ENCODE measurements around the gene ATP6V1G3.

Gene ATP6V1G3

GRCh38 chr1:198535631-198536030 lies 4.8 kb downstream of the ATP6V1G3 start:
- Histone ChIP-seq H3K79me2 (ENCODE audit: insufficient read depth, low read length) (peaks cover 14% of the 10 kb centered on the region; the same call in 1 of the 2 replicates), H3K9me2 (replicated peaks; ENCODE audit: insufficient read depth, low read length) (no peaks in the 10 kb centered on the region), H3K9me3 (ENCODE audit: insufficient read depth, low read length) (no peaks in the 10 kb centered on the region), H3K27me3 (ENCODE audit: low read length) (no peaks in the 10 kb centered on the region), H2AFZ (ENCODE audit: low read depth, low read length, severe bottlenecking) (peak overlapping the region; percentile 29), H3K9ac (ENCODE audit: low read length) (peak overlapping the region; percentile 61), H3K4me3 (ENCODE audit: insufficient read depth, low read length, poor library complexity, severe bottlenecking) (peak overlapping the region; percentile 52), H3K4me2 (ENCODE audit: low read depth, low read length, poor library complexity, severe bottlenecking) (peak overlapping the region; percentile 97), H3K36me3 (ENCODE audit: low read length) (no peaks in the 10 kb centered on the region), H3F3A (ENCODE audit: insufficient read depth) (peaks cover 35% of the 10 kb centered on the region), H4K20me1 (ENCODE audit: low read depth, low read length) (no peaks in the 10 kb centered on the region), H3K27ac (ENCODE audit: low read depth, low read length) (peak overlapping the region; percentile 89)
- TF ChIP-seq EZH2phosphoT487 (conservative IDR thresholded peaks at IDR 0.05; ENCODE audit: low read length): no peak
- TF ChIP-seq, protein P1, sequence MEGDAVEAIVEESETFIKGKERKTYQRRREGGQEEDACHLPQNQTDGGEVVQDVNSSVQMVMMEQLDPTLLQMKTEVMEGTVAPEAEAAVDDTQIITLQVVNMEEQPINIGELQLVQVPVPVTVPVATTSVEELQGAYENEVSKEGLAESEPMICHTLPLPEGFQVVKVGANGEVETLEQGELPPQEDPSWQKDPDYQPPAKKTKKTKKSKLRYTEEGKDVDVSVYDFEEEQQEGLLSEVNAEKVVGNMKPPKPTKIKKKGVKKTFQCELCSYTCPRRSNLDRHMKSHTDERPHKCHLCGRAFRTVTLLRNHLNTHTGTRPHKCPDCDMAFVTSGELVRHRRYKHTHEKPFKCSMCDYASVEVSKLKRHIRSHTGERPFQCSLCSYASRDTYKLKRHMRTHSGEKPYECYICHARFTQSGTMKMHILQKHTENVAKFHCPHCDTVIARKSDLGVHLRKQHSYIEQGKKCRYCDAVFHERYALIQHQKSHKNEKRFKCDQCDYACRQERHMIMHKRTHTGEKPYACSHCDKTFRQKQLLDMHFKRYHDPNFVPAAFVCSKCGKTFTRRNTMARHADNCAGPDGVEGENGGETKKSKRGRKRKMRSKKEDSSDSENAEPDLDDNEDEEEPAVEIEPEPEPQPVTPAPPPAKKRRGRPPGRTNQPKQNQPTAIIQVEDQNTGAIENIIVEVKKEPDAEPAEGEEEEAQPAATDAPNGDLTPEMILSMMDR (IDR thresholded peaks at IDR 0.05; ENCODE audit: insufficient read depth, low read length, poor library complexity, severe bottlenecking): no peak

DNA sequence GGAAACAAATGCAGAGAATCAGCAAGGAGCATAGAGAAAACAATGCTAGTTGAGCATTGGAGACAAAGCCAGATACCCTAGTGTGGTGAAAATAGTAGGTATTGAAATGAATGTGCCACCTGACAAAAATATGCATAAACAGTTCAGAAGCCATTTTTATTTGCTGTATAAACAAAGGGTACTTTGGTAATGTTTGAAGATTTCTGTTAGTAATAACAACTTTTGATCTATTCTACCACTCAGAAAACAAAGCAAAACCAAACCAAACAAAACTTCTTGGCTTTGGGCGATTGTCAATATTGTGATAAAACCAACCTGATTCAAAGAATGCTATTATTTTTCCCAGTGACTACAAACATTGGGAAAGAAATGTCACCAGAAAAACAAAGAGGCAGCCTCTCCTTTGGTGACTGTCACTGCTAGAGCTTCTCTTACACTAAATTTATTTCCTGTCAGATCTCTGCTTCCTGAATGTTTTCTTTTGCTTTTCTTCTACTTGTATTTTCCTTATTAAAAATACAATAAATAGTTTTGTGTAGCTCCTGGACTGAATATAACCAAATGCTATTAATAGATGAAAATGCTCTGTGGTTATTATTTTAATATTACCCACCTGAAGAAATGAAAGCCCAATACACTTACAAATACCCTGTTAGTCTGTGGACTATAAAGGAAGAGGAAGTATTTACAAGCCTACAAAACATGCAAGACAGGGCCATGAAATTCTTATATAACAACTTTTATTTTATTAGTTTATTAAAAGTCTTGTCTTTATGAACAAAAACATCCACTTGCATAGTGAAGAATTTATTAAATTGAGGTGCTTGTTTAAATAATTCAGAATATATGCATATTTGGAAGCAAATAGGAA lies 5.7 kb downstream of the ATP6V1G3 start:
- no peaks in the 10 kb centered on the region for H3K36me3 ChIP-seq (ENCODE audit: low read length)
- H4K20me1 ChIP-seq (ENCODE audit: low read depth, low read length): no peaks in the 10 kb centered on the region
- H3F3A ChIP-seq (ENCODE audit: insufficient read depth): peaks cover 32% of the 10 kb centered on the region
- H3K9me3 ChIP-seq (ENCODE audit: insufficient read depth, low read length): no peaks in the 10 kb centered on the region
- no peaks in the 10 kb centered on the region for H3K9me2 ChIP-seq (replicated peaks; ENCODE audit: insufficient read depth, low read length)
- peak overlapping the region; percentile 61 for H3K9ac ChIP-seq (ENCODE audit: low read length)
- peak overlapping the region; percentile 89 for H3K27ac ChIP-seq (ENCODE audit: low read depth, low read length)
- H3K4me2 ChIP-seq (ENCODE audit: low read depth, low read length, poor library complexity, severe bottlenecking): peak overlapping the region; percentile 97
- peaks cover 14% of the 10 kb centered on the region; the same call in 1 of the 2 replicates for H3K79me2 ChIP-seq (ENCODE audit: insufficient read depth, low read length)
- no peaks in the 10 kb centered on the region for H3K27me3 ChIP-seq (ENCODE audit: low read length)
- TF ChIP-seq, protein P1 (IDR thresholded peaks at IDR 0.05; ENCODE audit: insufficient read depth, low read length, poor library complexity, severe bottlenecking): no peak
- no peak for TF ChIP-seq EZH2phosphoT487 (conservative IDR thresholded peaks at IDR 0.05; ENCODE audit: low read length)
- H2AFZ ChIP-seq (ENCODE audit: low read depth, low read length, severe bottlenecking): peak overlapping the region; percentile 29
- peak overlapping the region; percentile 52 for H3K4me3 ChIP-seq (ENCODE audit: insufficient read depth, low read length, poor library complexity, severe bottlenecking)

DNA sequence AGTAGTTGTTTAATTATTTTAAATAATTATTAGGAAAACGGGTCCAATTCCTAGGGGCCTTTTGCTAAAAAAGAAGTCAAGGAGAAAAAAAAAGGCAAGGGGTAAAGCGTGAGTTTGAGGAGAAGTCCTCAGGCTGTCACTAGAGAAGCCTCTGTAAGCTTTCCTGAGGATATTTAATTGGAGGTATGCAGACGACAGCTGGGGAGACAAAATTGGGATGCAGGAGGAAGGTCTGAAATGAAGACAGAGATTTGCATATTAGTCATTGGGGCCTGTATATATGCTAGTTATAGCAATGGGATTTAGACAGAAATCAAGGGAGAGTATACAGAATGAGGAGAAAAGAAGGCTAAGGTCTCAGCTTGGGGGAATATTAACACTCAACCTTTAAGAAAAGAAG lies 8.6 kb downstream of the ATP6V1G3 start:
- peaks cover 6% of the 10 kb centered on the region; the same call in 1 of the 2 replicates for H3K79me2 ChIP-seq (ENCODE audit: insufficient read depth, low read length)
- H3K27ac ChIP-seq (ENCODE audit: low read depth, low read length): no peak overlapping the region
- no peaks in the 10 kb centered on the region for H3K9me3 ChIP-seq (ENCODE audit: insufficient read depth, low read length)
- no peaks in the 10 kb centered on the region for H4K20me1 ChIP-seq (ENCODE audit: low read depth, low read length)
- no peak overlapping the region for H2AFZ ChIP-seq (ENCODE audit: low read depth, low read length, severe bottlenecking)
- no peaks in the 10 kb centered on the region for H3K36me3 ChIP-seq (ENCODE audit: low read length)
- no peaks in the 10 kb centered on the region for H3K27me3 ChIP-seq (ENCODE audit: low read length)
- no peak overlapping the region for H3K9ac ChIP-seq (ENCODE audit: low read length)
- peaks cover 23% of the 10 kb centered on the region for H3F3A ChIP-seq (ENCODE audit: insufficient read depth)
- no peaks in the 10 kb centered on the region for H3K9me2 ChIP-seq (replicated peaks; ENCODE audit: insufficient read depth, low read length)
- no peak overlapping the region for H3K4me3 ChIP-seq (ENCODE audit: insufficient read depth, low read length, poor library complexity, severe bottlenecking)
- no peak for TF ChIP-seq EZH2phosphoT487 (conservative IDR thresholded peaks at IDR 0.05; ENCODE audit: low read length)
- TF ChIP-seq, protein P1 (IDR thresholded peaks at IDR 0.05; ENCODE audit: insufficient read depth, low read length, poor library complexity, severe bottlenecking): no peak
- no peak overlapping the region for H3K4me2 ChIP-seq (ENCODE audit: low read depth, low read length, poor library complexity, severe bottlenecking)

Measured in SU-DHL-6 (cell line).